Natural killer cell (primary cell): ENCODE results near the gene GAL3ST3. TPM values are rescaled to one million over a fixed set of nuclear protein-coding genes. Genes with fewer than 3 reads are reported as not detected.
A peak's percentile ranks its signal among the peaks of the same experiment; 100 is the strongest.

ENCODE experiments used
- ATAC-seq, 3 donors: fragments of 150-1000 bp in 2 of 3; fragments of 200-7000 bp in 1 of 3; cut with Tn5 transposase; 1 replicate in 1 of 3; 2 replicates in 2 of 3; pipeline ENCODE4 v1.10.0; 2021; ENCODE audit warnings: mild to moderate bottlenecking in 2 of 3, moderate library complexity in 2 of 3
- DNase-seq, 2 donors: peaks; one replicate each; pipeline versions ENCODE4 v3.0.0 to v3.0.0-alpha.2; 2013 to 2021; ENCODE audit warnings: mixed read lengths in 1 of 2
- H3K27ac ChIP-seq: one replicate; pipeline ENCODE4 v1.5.1; 2013; ENCODE audit warnings: mild to moderate bottlenecking, low read length
- H3K27me3 ChIP-seq: one replicate; pipeline ENCODE4 v1.6.1; 2013; ENCODE audit warnings: low read length; ENCODE audit not compliant: control insufficient read depth, insufficient read depth
- H3K36me3 ChIP-seq: one replicate; pipeline ENCODE4 v1.6.1; 2013; ENCODE audit warnings: low read length; ENCODE audit not compliant: control insufficient read depth, insufficient read depth
- H3K4me1 ChIP-seq: one replicate; pipeline ENCODE4 v1.6.1; 2013; ENCODE audit warnings: low read length; ENCODE audit not compliant: control insufficient read depth, insufficient read depth
- H3K4me3 ChIP-seq: one replicate; pipeline ENCODE4 v1.5.1; 2013; ENCODE audit warnings: low read length
- H3K9me3 ChIP-seq: one replicate; pipeline ENCODE4 v1.6.1; 2013; ENCODE audit warnings: low read length; ENCODE audit not compliant: control insufficient read depth, insufficient read depth
- H3K27ac Mint-ChIP-seq, 2 donors: one replicate each; pipeline ENCODE4 v1.8.0; 2022; ENCODE audit warnings: mild to moderate bottlenecking in 2 of 2, mixed read lengths in 2 of 2, moderate library complexity in 1 of 2
- H3K27me3 Mint-ChIP-seq, 2 donors: one replicate each; pipeline ENCODE4 v1.8.0; 2022; ENCODE audit warnings: low read depth in 2 of 2, mixed read lengths in 2 of 2
- H3K36me3 Mint-ChIP-seq: one replicate; pipeline ENCODE4 v1.8.0; 2022; ENCODE audit warnings: mixed read lengths
- H3K4me1 Mint-ChIP-seq, 2 donors: one replicate each; pipeline ENCODE4 v1.8.0; 2022; ENCODE audit warnings: mixed read lengths in 2 of 2
- H3K4me3 Mint-ChIP-seq: one replicate; pipeline ENCODE4 v1.8.0; 2022; ENCODE audit warnings: mild to moderate bottlenecking, moderate library complexity, mixed read lengths
- H3K9me3 Mint-ChIP-seq, 2 donors: one replicate each; pipeline ENCODE4 v1.8.0; 2022; ENCODE audit warnings: mixed read lengths in 2 of 2
- WGBS: methylation state at CpG from one replicate; pipeline ENCODE4 v1.1.7; 2013; ENCODE audit warnings: missing lambda C conversion rate; ENCODE audit not compliant: insufficient coverage; 5-methylcytosine and 5-hydroxymethylcytosine counted together
- intact Hi-C: fragments of 100-400 bp; cut with micrococcal nuclease; formaldehyde crosslinking; loops from one replicate; pipeline ENCODE4 v1.14.2; 2022
- total RNA-seq, 4 donors: library from RNA; stranded (reverse); fragments of 120-200 nt in 1 of 4; gene quantifications; one replicate each; pipeline versions ENCODE4 v1.2.3 to v1.2.4, GENCODE V29; 2013 to 2022
- TF ChIP-seq, protein P1 (sequence below): fragments of 200-600 bp; IDR thresholded peaks from one replicate; pipeline ENCODE4 v1.8.0; 2022; ENCODE audit warnings: antibody characterized with exemption

Gene GAL3ST3
- total RNA-seq, 3 donors from 2014 or later (not counting 1 experiment from before 2014, with no cell fraction given): not detected

- peaks cover 34 to 45% of the 10 kb centered on the region in 2 donors for H3K4me1 Mint-ChIP-seq
- ATAC-seq (no peak), DNase-seq (no peak)
- H3K4me1 ChIP-seq: peaks cover 17% of the 10 kb centered on the region
- H3K27me3 ChIP-seq: no peaks in the 10 kb centered on the region
- H3K36me3 ChIP-seq: peaks cover 88% of the 10 kb centered on the region
- H3K27me3 Mint-ChIP-seq: no peaks in the 10 kb centered on the region
- H3K4me3 Mint-ChIP-seq: no peak overlapping the region
- no CpG with 5 or more reads among the region's 1 CpG for WGBS
- no peak overlapping the region for H3K27ac ChIP-seq
- no peaks in the 10 kb centered on the region for H3K9me3 Mint-ChIP-seq
- H3K4me3 ChIP-seq: no peak overlapping the region
- no peaks in the 10 kb centered on the region for H3K9me3 ChIP-seq
- intact Hi-C loops: no loop called here
- TF ChIP-seq, protein P1, sequence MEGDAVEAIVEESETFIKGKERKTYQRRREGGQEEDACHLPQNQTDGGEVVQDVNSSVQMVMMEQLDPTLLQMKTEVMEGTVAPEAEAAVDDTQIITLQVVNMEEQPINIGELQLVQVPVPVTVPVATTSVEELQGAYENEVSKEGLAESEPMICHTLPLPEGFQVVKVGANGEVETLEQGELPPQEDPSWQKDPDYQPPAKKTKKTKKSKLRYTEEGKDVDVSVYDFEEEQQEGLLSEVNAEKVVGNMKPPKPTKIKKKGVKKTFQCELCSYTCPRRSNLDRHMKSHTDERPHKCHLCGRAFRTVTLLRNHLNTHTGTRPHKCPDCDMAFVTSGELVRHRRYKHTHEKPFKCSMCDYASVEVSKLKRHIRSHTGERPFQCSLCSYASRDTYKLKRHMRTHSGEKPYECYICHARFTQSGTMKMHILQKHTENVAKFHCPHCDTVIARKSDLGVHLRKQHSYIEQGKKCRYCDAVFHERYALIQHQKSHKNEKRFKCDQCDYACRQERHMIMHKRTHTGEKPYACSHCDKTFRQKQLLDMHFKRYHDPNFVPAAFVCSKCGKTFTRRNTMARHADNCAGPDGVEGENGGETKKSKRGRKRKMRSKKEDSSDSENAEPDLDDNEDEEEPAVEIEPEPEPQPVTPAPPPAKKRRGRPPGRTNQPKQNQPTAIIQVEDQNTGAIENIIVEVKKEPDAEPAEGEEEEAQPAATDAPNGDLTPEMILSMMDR: no peak
- H3K36me3 Mint-ChIP-seq: peaks cover 54% of the 10 kb centered on the region
- peak overlapping the region in 1 of 2 donors; percentile 59 for H3K27ac Mint-ChIP-seq
Measured at GRCh38 chr11:66064571-66064970, 15.6 kb upstream of the GAL3ST3 start.

GRCh38 chr11:66063900-66064299, 14.9 kb upstream of the GAL3ST3 start:
- intact Hi-C loops: no loop called here
- Histone ChIP-seq H3K36me3 (peaks cover 94% of the 10 kb centered on the region), H3K4me3 (no peak overlapping the region), H3K4me1 (peaks cover 10% of the 10 kb centered on the region), H3K27me3 (no peaks in the 10 kb centered on the region), H3K27ac (no peak overlapping the region), H3K9me3 (no peaks in the 10 kb centered on the region)
- Mint-ChIP-seq H3K36me3 (peaks cover 54% of the 10 kb centered on the region), H3K27me3 (no peaks in the 10 kb centered on the region), H3K27ac (peak overlapping the region; percentile 24 to 45), H3K9me3 (no peaks in the 10 kb centered on the region), H3K4me1 (peaks cover 28 to 41% of the 10 kb centered on the region in 2 donors), H3K4me3 (no peak overlapping the region)
- TF ChIP-seq, protein P1: no peak
- no peak for ATAC-seq
- no peak for DNase-seq
- 96% methylated on average over 2 of the region's 2 CpGs for WGBS

DNA sequence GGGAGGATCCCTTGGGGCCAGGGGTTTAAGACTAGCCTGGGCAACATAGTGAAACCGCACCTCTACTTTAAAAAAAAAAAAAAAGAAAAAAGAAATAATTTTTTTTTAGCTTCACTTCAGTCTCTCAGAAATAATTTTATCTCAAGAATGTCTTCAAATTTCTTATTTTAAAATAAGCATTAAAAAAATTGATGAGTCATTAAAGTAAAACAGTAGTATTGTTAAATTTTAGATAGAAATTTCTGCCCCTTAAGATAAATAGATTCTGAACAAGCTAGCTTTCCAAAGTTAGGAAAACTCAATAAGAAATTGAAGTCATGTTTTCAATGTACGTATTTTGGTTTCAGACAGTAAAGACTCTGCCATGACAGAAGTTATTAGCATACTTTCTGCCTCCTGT, 13.4 kb upstream of the GAL3ST3 start:
- no peak overlapping the region for H3K27ac ChIP-seq
- peaks cover 92% of the 10 kb centered on the region for H3K36me3 ChIP-seq
- TF ChIP-seq, protein P1: no peak
- intact Hi-C loops: no loop called here
- Mint-ChIP-seq H3K4me3 (no peak overlapping the region), H3K36me3 (peaks cover 53% of the 10 kb centered on the region), H3K9me3 (no peaks in the 10 kb centered on the region), H3K4me1 (peaks cover 19 to 33% of the 10 kb centered on the region in 2 donors), H3K27ac (no peak overlapping the region), H3K27me3 (no peaks in the 10 kb centered on the region)
- DNase-seq (no peak), ATAC-seq (no peak)
- no peaks in the 10 kb centered on the region for H3K27me3 ChIP-seq
- H3K4me3 ChIP-seq: no peak overlapping the region
- WGBS: 100% methylated on average over 1 of the region's 2 CpGs
- H3K9me3 ChIP-seq: no peaks in the 10 kb centered on the region
- no peaks in the 10 kb centered on the region for H3K4me1 ChIP-seq

DNA sequence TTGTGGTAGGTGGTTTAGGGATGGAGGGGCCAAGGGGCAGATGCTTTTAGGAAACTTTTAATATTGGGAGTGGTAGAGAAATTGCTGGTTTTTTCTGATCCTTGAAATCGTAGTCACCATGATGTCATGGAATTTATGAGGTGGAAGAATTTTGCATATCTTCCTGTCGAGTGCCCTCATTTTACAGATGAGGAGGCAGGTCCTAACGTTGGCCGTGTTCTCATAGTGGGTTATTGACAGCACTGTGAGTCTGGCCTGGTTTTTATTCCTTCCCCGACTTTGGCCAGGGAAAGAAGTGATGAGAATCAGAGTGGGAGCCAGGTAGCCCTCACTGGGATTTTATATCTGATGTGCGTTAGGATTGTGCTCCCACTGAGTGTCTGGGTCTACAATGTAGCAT, 12.3 kb upstream of the GAL3ST3 start:
- no peak overlapping the region for H3K27ac Mint-ChIP-seq
- ATAC-seq (no peak), DNase-seq (no peak)
- Histone ChIP-seq H3K4me3 (no peak overlapping the region), H3K27ac (no peak overlapping the region), H3K27me3 (no peaks in the 10 kb centered on the region), H3K4me1 (no peaks in the 10 kb centered on the region), H3K9me3 (no peaks in the 10 kb centered on the region), H3K36me3 (peaks cover 91% of the 10 kb centered on the region)
- H3K9me3 Mint-ChIP-seq: no peaks in the 10 kb centered on the region
- TF ChIP-seq, protein P1: no peak
- H3K27me3 Mint-ChIP-seq: no peaks in the 10 kb centered on the region
- intact Hi-C loops: no loop called here
- H3K4me3 Mint-ChIP-seq: no peak overlapping the region
- WGBS: 84% methylated on average over 6 of the region's 6 CpGs
- H3K36me3 Mint-ChIP-seq: peaks cover 45% of the 10 kb centered on the region
- H3K4me1 Mint-ChIP-seq: peaks cover 8 to 22% of the 10 kb centered on the region in 2 donors
